Heart left ventricle (tissue), 13 donors: Measurements from ENCODE around the gene TRIM17.

Experiments used
- CTCF ChIP-seq, 12 donors: fragments of 200-600 bp; sonication (generic) in 4 of 12; IDR thresholded peaks; one replicate each; pipeline versions ENCODE4 v1.5.0 to v1.8.0; 2018 to 2022; ENCODE audit warnings: antibody characterized with exemption in 12 of 12, mild to moderate bottlenecking in 5 of 12
- POLR2A ChIP-seq, 2 donors: fragments of 450-650 bp; IDR thresholded peaks; one replicate each; pipeline ENCODE4 v1.6.1; 2017; ENCODE audit warnings: antibody characterized with exemption in 2 of 2, mild to moderate bottlenecking in 2 of 2, moderate library complexity in 2 of 2
- donor health status: ischemic (EF 13 %, LVEDD 7.1; RV severe dilation, severe dysfunction).
- donor health status: DM: no; HTN: yes; CAD: no.
- donor health status: DM: no; HTN: no; CAD: no.
- donor health status: ischemic (EF 25% LVEDD 6.9; RV normal size, moderate dysfunction).
- donor health status: ischemic (EF 25% LVEDD 5.7; RV mildly dilated, moderate dysfunction).
- donor health status: ischemic (EF 35%, LVEDD 5.7; RV mildly dilated, moderate dysfunction).
- donor health status: nonischemic (EF 11% LVEDD 7.7; RV severe dilation, severe dysfunction).
- donor health status: DM: yes; HTN: yes; CAD: no.
- donor health status: PGD.
- donor health status: ischemic (EF 29% LVEDD 5.4; RV normal size, mild dysfunction).
- donor health status: nonischemic (EF 23%, LVEDD 6.1; RV moderate dilation, normal function).

- TF ChIP-seq POLR2A (IDR thresholded peaks at IDR 0.05) (no peak), CTCF (IDR thresholded peaks at IDR 0.05) (no peak)
Measured at GRCh38 chr1:228403231-228403631, 13.4 kb downstream of the TRIM17 start.
